NCI-H2107 treated with DMSO at 0.1 percent for 48 hours (cell line): Measurements from ENCODE around the gene ATP11B.

Experiments
- DNase-seq: peaks from one replicate; lab custom pipeline; 2025; ENCODE audit not compliant: unreplicated experiment; lab: John Stamatoyannopoulos, UW

The ATP11B gene

DNA sequence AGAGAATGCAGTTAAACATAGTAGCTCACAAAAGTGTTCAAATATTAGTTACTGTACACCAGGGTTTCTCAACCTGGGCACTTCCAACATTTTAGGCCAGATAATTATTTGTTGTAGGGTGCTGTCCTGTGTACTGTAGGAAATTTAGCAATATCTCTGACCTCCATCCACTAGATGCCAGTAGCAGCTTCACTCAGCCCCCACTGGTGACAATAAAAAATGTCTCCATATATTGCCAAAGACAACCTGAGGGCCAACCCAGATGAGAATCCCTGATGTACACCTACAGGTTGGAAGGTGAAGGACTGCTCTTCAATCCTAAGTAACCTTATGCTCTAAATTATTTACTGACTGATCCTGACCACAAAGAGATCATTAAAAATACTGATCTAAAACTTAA lies 154.6 kb downstream of the ATP11B start:
- DNase-seq: no peak

DNA sequence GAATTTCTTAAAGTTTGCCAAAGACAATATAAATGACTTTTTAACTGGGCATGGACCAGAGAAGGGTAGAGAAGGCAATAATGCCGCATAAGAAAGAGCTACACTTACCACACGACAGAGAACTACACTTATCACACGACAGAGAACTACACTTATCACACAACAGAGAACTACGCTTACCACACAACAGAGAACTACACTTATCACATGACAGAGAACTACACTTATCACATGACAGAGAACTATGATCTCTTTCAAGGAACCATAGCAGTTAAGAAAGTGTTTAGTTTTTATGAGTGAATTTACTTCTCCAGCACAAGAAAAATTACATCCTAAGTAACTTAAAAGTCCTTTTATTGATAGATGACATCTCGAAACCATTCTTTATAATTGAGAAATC lies 155.0 kb downstream of the ATP11B start:
- no peak for DNase-seq

DNA sequence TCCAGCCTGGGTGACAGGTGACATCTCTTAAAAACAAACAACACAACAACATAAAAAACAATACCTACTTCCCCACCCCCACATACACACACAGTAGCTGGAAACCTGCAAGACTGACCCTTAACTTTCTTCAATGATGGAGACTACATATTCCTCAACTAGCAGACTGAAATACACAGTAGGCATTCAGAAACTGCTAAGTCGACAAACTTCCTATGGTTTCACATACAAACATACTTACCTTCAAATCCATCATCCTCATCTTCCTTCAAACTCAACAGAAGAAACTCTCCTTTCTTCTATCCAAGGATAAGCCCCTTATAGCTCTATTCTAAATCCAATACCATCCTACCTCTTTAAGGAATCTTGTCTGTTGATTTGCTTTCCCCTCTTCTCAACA lies 156.4 kb downstream of the ATP11B start:
- DNase-seq: no peak

DNA sequence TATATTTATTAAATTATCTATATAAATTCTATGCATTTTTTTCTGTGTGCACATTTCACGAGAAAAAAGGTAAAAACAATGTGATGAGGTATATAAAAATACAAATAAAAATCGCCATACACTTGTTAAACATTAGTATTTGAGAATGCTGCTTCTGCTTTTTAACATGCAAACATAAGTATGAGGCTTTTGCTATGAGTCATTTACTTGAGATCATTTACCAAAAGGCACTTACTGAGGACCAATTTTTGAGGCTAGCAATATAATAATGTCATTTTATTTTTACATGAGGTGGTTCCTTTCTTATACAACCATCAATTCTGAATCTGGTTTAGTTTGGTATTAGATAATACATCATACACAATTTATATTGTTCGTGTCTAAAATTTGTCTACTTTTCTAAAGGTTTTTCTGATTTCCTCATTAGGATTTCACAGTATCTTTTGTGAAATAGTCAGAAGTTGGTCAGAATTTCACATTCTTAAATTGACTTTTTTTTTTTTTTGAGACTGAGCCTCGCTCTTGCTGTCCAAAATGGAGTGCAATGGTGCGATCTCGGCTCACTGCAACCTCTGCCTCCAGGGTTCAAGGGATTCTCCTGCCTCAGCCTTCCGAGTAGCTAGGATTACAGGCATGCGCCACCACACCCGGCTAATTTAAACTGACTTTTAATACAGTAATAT lies 161.4 kb downstream of the ATP11B start:
- no peak for DNase-seq

DNA sequence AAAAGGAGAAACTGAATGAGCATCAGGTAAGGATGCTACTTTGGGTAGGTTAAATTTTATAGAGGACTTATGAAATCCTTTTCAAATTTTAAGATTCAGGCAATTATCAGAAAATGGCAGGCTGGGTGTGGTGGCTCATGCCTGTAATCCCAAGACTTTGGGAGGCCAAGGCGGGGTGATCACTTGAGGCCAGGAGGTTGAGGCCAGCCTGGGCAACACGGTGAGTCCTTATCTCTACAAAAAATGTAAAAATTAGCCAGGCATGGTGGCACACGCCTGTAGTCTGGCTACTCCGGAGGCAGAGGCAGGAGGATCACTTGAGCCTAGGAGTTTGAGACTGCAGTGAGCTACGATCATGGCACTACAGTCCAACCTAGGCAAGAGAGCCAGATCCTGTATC lies 163.9 kb downstream of the ATP11B start:
- no peak for DNase-seq

DNA sequence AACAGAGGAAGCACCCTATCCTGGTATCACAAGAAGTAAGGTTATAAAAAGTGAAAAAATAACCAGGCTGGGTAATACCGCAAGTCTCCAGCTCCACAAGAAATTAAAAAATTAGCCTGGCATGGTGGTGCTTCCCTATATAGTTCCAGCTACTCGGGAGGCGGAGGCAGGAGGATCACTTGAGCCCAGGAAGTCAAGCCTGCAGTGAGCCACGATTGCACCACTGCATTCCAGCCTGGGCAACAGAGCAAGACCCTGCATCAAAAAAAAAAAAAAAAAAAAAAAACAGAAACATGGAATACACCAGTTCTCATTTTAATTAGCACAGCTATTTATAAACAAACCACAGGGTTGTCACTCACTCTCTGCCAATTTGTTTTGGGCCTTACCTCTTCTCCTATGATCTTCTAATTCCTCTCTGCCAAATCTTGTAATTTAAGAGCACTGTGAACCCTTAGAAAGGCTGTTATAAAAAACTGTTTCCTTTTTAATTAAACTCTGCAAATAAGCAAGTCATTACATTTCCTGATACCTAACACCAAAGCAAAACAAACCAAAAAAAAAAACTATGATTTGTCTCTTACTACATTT lies 164.5 kb downstream of the ATP11B start:
- no peak for DNase-seq

DNA sequence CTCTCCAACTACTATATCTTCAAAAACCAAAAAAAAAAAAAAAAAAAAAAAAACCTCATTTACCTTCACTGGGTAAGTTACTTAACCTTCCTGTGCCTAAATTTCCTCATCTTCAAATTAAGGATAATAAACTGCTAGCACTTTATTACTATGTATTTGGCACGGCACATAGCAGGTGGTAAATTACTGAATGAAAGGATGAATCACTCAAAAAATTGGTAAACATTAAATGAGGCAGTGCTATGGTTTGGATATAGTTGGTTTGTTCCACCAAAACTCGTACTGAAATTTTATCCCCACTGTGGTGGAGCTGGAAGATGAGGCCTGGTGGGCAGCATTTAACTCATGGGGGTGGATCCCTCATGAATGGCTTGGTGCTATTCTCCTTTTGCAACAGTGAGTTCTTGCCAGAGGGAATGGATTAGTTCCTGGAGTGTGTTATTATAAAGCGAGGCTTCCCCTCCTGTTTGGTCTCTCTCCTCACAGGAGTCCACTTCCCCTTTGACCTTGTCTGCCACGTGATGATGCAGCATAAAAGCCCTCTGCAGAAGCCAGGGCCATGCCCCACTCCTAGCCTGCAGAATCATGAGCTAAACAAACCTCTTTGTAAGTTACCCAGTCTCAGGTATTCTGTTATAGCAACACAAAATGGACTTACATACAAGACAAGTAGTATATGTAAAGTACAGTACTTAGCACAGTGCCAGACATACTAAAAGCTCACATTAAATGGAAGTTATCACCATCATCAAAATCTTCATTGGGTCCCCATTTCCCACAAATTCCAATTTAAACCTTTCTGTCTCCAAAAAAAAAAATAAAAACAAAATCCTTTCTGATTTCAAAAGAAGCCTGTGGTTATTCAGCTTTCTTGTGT lies 166.4 kb downstream of the ATP11B start:
- no peak for DNase-seq

DNA sequence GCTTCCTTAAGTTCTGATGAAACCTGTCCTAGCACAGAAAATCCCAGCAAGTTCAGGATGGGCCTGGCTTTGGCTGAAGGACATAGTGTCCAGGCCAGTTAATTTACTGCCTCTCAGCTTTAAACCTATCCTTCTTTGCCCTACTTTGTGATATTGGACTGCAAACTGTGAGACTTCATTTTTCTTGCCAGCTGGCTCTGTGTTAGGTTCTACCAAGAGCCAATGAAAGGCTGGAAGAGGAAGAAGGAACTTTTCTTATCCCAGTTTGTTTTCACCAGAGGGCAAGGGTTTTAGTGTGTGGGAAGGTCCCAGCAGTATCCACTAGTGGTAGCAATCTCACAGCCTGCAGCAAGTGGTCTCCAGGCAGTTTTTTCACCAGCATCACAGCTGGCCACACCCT lies 168.9 kb downstream of the ATP11B start:
- DNase-seq: no peak

DNA sequence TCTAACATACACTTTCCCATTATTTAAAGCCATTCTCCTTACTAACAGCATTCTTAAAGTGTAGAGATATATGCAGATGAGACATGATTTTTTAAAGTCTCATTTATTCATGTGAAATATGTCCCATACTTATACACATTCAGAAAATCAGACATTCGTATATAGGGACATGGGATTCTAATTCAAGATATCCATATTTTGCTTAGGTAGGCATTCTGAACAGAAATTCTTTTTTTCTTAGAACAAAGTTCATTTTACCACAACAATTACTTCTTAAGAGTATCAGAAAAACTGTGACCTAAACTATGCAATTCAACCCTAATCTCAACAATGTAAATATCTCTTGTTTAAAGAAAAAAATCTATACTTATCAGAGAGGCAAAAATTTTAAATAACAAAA lies 170.9 kb downstream of the ATP11B start:
- no peak for DNase-seq

DNA sequence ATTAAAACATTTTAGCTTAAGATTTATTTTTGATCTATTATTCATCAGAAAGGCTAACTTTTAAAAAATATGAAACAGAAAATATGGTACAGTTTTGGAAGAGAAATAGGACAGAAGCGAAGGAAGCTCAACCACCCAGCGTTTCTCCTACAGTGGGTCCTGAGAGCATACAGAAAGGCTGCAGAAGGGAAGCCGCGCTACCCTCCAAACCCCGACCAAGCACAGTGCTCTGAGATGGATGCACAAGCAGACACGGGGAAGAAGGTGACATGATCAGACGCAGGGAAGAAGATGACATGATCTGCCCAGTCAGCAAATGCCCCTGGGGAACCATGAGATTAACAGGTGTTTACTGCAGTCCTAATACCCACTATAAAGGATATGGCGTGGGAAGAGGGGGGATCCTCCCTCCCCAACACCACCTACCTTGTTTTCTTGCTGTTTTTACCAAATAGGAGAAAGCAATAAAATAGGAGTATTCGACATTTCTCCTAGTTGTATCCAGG lies 172.6 kb downstream of the ATP11B start:
- no peak for DNase-seq

DNA sequence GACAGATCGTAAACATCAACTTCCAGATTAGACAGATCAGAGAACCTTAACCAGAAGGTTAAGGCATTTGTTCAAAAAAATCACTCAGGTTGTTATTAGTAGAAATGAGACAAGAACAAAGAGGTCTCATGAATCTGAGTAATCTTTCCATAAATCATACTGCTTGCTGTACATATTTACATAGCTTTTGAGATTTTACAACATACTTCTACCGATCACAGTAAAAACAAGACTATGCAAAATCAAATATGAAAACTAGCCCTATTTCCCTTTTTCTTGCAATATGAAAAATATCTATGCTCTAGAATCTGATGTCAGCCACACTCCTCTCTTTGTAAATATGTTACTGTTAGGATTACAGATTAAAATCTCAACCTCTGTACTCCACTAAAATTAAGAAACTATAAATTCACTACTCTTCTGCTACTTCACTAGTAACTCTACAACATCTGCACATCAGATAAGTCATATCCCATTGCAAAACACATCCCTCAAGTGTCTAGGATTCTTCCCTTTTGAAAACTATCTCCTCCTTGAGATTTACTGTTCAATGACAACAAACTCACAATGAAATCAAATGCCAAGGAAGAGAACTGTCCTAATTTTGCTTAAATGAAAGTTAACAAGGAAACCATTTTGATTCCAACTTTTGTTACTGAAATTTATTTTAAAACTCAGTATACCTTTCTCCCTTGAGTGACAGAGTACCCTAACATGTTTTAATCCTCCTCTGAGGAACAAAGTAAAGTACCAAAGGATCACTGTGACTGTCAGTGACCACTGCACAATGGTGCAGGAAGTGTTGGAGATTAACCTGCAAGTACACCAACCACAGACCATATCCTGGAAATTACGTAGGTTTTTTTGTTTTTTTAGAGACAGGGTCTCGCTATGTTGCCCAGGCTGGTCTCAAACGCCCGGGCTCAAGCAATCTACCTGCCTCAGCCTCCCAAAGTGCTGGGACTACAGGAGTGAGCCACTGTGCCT lies 174.2 kb downstream of the ATP11B start:
- no peak for DNase-seq

DNA sequence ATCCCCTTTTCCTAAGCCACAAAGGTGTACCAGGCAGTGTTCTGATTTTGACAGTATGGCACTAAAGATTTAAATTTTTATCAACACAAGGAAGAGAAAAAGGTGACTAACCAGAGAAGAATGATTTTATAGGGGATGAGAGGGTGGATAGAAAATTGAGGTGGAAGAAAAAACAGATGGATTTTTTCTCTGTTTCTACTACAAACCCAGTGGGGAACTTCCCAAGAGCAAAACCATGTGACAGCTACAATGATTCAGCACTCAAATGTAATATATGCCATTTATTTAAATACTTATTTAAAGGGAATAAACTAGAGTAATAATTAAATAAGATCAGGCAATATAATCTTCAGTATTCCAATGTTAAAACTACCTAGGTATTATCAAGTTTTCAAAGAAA lies 176.0 kb downstream of the ATP11B start:
- no peak for DNase-seq

DNA sequence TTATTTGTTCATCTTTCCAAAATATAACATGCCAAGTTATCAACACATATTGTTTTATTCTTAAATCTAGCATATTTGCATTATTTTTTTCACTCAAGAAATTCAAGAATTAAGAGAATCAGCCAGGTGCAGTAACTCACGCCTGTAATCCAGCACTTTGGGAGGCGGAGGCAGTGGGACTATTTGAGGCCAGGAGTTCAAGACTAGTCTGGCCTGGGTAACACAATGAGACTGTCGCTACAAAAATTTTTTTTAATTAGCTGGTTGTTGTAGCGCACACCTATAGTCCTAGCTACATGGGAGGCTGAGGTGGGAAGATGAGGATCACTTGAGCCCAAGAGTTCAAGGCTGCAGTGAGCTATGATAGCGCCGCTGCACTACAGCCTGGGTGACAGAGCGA lies 176.5 kb downstream of the ATP11B start:
- no peak for DNase-seq

DNA sequence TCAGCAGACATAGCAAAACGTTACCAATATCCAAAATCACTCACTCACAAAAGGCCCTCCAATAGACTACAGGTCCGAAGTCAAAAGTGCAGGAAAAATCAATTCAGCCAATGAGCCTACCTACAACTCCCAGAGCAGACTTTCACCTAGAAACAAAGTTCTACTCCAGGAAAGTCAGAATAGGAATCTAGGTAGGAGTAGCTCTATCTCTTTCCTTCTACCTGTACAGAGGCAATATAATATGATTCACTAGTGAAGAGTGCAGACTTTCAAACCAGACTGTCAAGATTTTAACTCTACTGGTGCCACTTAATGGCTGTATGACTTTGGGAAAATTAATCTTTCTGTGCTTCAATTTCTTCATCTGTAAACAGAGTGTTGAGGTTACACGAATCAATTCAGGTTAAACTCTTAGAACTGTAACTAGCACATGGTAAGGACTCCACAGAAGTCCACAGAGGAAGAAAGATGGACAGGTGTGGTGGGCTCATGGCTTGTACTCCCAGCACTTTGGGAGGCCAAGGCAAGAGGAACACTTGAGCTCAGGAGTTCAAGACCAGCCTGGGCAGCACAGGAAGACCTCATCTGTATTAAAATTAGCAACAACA lies 177.6 kb downstream of the ATP11B start:
- no peak for DNase-seq
